ENCODE results near the gene MRNIP.

MRNIP gene

DNA sequence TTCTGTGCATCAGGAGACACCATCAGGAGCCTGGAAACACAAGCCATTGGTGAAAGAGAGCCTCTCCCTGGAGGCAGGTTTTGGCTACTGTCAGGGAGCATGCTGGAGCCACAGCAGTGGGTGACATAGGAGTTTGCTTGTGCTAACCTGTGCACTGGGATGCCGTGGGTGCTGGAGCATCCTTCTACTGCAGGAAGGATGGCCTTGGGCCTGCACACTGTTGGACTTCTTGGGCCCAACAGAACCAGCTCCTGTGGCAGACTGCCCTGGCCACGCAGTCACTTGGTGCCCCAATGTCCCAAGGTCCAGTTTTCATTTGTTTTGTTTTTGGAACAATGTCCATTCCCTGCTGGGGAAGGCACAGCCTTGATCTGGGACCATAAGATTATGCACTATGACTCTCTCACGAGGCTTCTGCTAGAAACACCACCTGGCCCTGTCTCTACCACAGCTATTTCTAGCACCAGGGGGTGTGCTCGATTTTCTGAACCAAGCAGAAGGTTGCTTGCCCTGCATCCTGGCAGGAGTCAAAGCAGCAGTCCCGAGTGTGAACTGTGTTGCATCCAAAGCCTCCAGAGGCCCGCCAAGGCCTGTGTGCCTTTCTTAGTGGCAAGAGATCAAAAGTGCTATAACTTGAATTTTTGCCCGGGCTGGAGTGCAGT lies 70.3 kb downstream of the MRNIP start:
- no peak for DNase-seq
